Measurements from ENCODE around the gene NEMP1. TPM values are rescaled to one million over a fixed set of nuclear protein-coding genes. Genes with fewer than 3 reads are reported as not detected.

NEMP1 gene
- total and polyA plus RNA-seq, 2 of the 8 experiments (the other 6 are each of a cell fraction or from before 2014, with no cell fraction given): 30.1 to 43.2 TPM

DNA sequence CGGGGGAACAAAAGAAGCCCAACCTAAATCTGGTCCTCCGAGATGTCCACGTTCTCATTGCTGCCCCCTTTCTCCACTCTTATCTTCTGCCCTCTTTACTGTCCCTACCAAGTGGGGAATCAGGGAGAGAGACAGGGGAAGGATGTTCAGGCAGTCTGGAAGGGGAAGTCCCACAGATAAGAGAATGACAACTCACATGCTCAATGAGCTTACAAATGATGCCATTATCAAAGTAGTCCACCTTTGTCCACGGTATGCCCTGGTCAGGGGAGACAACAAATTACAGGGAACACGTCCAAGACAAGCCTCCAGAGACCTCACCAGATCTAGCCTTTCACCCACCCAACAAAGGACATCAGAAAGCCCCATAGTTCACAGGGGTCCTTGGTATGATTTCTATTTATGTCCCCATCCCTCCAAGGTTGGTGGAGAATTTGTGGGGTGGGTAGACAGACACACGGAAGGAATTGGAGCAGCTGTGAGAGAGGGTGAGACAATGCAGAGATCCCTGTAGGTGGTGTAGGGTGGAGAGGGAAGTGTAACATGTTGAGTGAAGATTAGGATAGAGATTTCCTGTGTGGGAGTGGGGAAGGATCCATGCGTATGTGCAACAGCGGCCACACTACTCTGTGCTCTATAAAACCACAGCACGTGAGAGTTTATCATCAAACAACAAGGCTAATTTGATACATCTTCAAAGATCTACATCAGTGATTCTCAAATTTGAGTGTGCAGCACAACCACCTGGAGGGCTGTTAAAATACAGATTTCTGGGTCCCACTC, 39.4 kb downstream of the NEMP1 start (continued):
- TF ChIP-seq SP2 (IDR thresholded peaks at IDR 0.05; ENCODE audit: low read length): no peak
